Suprapubic skin (tissue), 4 donors: ENCODE measurements around the gene SLC35G2. TPM values are rescaled to one million over a fixed set of nuclear protein-coding genes. Genes with fewer than 3 reads are reported as not detected.
"Not testable (repeated sequence)": the region's sequence is repeated elsewhere in the genome, so short reads cannot be mapped to it uniquely, and the experiment has no call there.

Source experiments
- DNase-seq, 2 donors: peaks; one replicate each; pipeline ENCODE4 v3.0.0-alpha.2; 2019; ENCODE audit warnings: low spot score in 2 of 2
- H3K27ac ChIP-seq: fragments of 200-600 bp; sonication (generic); one replicate; pipeline ENCODE4 v1.5.1; 2019
- H3K27me3 ChIP-seq: fragments of 200-600 bp; sonication (generic); one replicate; pipeline ENCODE4 v1.5.1; 2019
- H3K36me3 ChIP-seq: fragments of 200-600 bp; sonication (generic); one replicate; pipeline ENCODE4 v1.5.1; 2019
- H3K4me1 ChIP-seq: fragments of 200-600 bp; sonication (generic); one replicate; pipeline ENCODE4 v1.5.1; 2019
- H3K4me3 ChIP-seq: fragments of 200-600 bp; sonication (generic); one replicate; pipeline ENCODE4 v1.5.1; 2019; ENCODE audit warnings: mild to moderate bottlenecking
- H3K9me3 ChIP-seq: fragments of 200-600 bp; sonication (generic); one replicate; pipeline ENCODE4 v1.5.1; 2019
- EP300 ChIP-seq: sonication (generic); formaldehyde crosslinking; IDR thresholded peaks from one replicate; pipeline ENCODE4 v1.6.1; 2017; ENCODE audit warnings: antibody characterized with exemption
- POLR2A ChIP-seq, 2 donors: fragments of 450-650 bp; IDR thresholded peaks; one replicate each; pipeline ENCODE4 v1.6.1; 2017; ENCODE audit warnings: antibody characterized with exemption in 2 of 2, mild to moderate bottlenecking in 2 of 2, moderate library complexity in 2 of 2
- POLR2AphosphoS5 ChIP-seq, 3 donors: sonication (generic); formaldehyde crosslinking; IDR thresholded peaks; one replicate each; pipeline ENCODE4 v1.6.1; 2017; ENCODE audit warnings: antibody characterized with exemption in 3 of 3
- WGBS: methylation state at CpG from one replicate; pipeline ENCODE4 v1.1.5; 2018; 5-methylcytosine and 5-hydroxymethylcytosine counted together
- total RNA-seq, 4 donors: library from RNA; depleted of rRNA; stranded (reverse); fragments of >200 nt; gene quantifications; one replicate each; pipeline ENCODE4 v1.1.0, GENCODE V29; 2016
- TF ChIP-seq, protein P1 (sequence below), 2 donors: fragments of 200-600 bp in 1 of 2; fragments of 450-650 bp in 1 of 2; sonication (generic) in 1 of 2; IDR thresholded peaks; one replicate each; pipeline ENCODE4 v1.5.1; 2016 to 2019; ENCODE audit warnings: antibody characterized with exemption in 2 of 2, mild to moderate bottlenecking in 1 of 2, moderate library complexity in 1 of 2

SLC35G2 gene
- total RNA-seq, 4 donors from 2014 or later, result 0.98 to 3.7 (median 1.1) TPM

DNA sequence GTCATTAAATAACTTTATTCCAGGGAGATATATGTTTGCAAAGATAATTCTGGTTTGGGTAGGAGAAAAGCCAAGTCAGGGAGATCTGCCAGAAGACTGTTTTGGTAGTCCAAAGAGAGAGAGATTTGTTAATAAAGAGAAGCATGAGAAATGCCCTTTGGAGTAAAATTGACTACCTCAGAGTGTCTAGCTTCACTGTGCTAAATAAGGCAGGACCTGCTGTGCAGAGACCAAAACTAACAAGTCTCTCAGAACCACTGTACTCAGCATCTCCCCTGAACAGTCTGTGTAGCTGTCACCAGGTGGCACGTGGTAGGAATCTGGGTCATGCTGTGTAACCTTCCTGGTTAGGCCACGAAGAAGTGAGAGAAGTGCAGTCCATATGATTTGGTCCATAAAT lies 31.6 kb upstream of the SLC35G2 start:
- no peaks in the 10 kb centered on the region for H3K9me3 ChIP-seq
- H3K27me3 ChIP-seq, result no peaks in the 10 kb centered on the region
- 35% methylated on average over 2 of the region's 2 CpGs for WGBS
- TF ChIP-seq, protein P1, sequence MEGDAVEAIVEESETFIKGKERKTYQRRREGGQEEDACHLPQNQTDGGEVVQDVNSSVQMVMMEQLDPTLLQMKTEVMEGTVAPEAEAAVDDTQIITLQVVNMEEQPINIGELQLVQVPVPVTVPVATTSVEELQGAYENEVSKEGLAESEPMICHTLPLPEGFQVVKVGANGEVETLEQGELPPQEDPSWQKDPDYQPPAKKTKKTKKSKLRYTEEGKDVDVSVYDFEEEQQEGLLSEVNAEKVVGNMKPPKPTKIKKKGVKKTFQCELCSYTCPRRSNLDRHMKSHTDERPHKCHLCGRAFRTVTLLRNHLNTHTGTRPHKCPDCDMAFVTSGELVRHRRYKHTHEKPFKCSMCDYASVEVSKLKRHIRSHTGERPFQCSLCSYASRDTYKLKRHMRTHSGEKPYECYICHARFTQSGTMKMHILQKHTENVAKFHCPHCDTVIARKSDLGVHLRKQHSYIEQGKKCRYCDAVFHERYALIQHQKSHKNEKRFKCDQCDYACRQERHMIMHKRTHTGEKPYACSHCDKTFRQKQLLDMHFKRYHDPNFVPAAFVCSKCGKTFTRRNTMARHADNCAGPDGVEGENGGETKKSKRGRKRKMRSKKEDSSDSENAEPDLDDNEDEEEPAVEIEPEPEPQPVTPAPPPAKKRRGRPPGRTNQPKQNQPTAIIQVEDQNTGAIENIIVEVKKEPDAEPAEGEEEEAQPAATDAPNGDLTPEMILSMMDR (IDR thresholded peaks at IDR 0.05), result no peak
- TF ChIP-seq EP300 (no peak), POLR2AphosphoS5 (IDR thresholded peaks at IDR 0.05) (no peak), POLR2A (IDR thresholded peaks at IDR 0.05) (no peak)
- no peak for DNase-seq
- H3K4me3 ChIP-seq, result no peak overlapping the region
- H3K27ac ChIP-seq, result no peak overlapping the region
- peaks cover 17% of the 10 kb centered on the region for H3K4me1 ChIP-seq
- H3K36me3 ChIP-seq, result no peaks in the 10 kb centered on the region

- WGBS, result 64% methylated on average over 1 of the region's 1 CpG
- DNase-seq, result no peak
- no peaks in the 10 kb centered on the region for H3K27me3 ChIP-seq
- no peak overlapping the region for H3K4me3 ChIP-seq
- H3K36me3 ChIP-seq, result no peaks in the 10 kb centered on the region
- H3K9me3 ChIP-seq, result no peaks in the 10 kb centered on the region
- peaks cover 17% of the 10 kb centered on the region for H3K4me1 ChIP-seq
- H3K27ac ChIP-seq, result no peak overlapping the region
- TF ChIP-seq POLR2A (IDR thresholded peaks at IDR 0.05), result no peak
- TF ChIP-seq EP300, result no peak
- no peak for TF ChIP-seq POLR2AphosphoS5 (IDR thresholded peaks at IDR 0.05)
- TF ChIP-seq, protein P1 (IDR thresholded peaks at IDR 0.05), result no peak
These were observed 30.8 kb upstream of the SLC35G2 start for GRCh38 chr3:136788154-136788553.

DNA sequence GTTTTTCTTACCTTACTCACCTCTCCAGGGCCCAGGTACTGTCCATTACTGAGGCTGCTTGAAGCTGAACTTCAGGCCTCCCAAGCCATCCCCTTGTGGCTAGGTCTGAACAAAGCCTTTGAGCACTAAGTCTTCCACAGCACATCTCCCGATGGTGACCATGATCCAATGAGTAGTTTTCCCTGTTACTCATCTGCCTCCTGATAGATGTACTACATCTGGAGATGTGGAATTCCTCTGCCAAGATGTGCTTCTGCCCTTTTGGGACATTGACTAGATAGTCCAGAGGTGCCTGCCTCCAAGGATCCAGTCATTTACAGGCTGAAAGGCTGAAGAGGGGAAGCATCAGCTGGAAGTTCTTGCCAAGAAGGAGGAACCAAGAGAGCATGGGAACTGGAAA lies 28.9 kb upstream of the SLC35G2 start:
- Histone ChIP-seq H3K27ac (no peak overlapping the region), H3K9me3 (no peaks in the 10 kb centered on the region), H3K27me3 (no peaks in the 10 kb centered on the region), H3K4me3 (no peak overlapping the region), H3K4me1 (peaks cover 17% of the 10 kb centered on the region), H3K36me3 (no peaks in the 10 kb centered on the region)
- 88% methylated on average over 1 of the region's 1 CpG for WGBS
- TF ChIP-seq, protein P1 (IDR thresholded peaks at IDR 0.05), result no peak
- TF ChIP-seq POLR2AphosphoS5 (IDR thresholded peaks at IDR 0.05), result no peak
- no peak for TF ChIP-seq POLR2A (IDR thresholded peaks at IDR 0.05)
- no peak for TF ChIP-seq EP300
- DNase-seq, result no peak

DNA sequence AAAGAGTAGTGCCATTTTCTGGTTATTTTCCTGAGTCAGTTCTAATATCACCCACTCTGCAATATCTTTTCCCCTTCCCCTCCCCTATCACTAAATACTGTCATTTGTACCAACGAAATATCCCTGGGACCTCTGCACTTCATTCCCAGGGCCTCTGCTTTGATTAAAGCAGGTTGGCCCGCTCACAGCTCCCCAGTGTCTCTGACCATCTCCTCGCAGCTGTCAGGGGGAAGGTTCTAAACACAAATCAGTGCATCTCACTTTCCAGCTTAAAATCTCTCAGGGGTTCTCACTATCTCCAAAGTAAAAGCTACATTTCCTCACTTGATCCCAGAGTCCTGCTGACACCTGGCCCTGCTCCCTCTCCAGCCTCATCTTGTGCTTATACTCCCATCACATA lies 28.1 kb upstream of the SLC35G2 start:
- no peaks in the 10 kb centered on the region for H3K27me3 ChIP-seq
- no peak overlapping the region for H3K4me3 ChIP-seq
- no peaks in the 10 kb centered on the region for H3K36me3 ChIP-seq
- TF ChIP-seq POLR2AphosphoS5 (IDR thresholded peaks at IDR 0.05), result no peak
- DNase-seq, result no peak
- no peak overlapping the region for H3K27ac ChIP-seq
- H3K4me1 ChIP-seq, result peaks cover 17% of the 10 kb centered on the region
- H3K9me3 ChIP-seq, result no peaks in the 10 kb centered on the region
- 96% methylated on average over 3 of the region's 3 CpGs for WGBS

DNA sequence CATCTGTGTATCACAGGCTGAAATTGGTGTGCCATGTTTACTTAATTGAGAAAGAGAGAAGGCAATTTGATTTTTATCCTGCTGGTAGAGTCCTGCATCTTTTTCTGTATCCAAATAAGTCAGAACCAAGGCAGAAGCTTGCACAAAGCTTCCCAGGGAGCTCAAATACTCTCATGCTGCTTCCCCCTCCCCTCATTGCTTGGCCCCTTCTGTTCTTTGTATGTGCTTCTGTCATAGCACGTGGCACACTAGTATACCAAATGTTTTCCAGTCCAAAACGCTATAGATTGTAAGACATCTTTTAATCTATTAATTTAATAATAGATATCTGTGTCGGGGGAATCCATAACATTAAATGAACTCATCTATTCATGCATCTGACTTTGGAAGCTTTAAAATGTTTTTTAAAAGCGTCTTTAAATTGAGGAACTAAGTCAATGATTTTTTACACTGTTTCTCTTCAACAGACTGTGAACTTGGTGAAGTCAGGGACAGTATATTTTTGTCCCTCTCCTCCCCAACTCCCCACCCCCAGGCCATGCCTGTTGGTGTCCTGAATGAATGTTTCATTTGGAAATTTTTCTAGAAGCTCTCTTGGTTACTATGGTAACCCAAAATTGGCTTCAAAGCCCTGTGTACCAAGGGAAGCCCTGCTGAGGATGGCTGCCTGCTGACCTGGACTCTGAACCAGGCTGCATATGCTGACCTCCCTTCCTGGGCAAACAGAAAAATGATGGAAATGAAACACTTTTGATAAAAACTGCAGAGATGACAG lies 26.2 kb upstream of the SLC35G2 start:
- no peaks in the 10 kb centered on the region for H3K27me3 ChIP-seq
- H3K4me1 ChIP-seq, result no peaks in the 10 kb centered on the region
- TF ChIP-seq, protein P1 (IDR thresholded peaks at IDR 0.05), result no peak
- TF ChIP-seq EP300 (no peak), POLR2AphosphoS5 (IDR thresholded peaks at IDR 0.05) (no peak), POLR2A (IDR thresholded peaks at IDR 0.05) (no peak)
- DNase-seq, result no peak
- 59% methylated on average over 4 of the region's 4 CpGs for WGBS
- H3K4me3 ChIP-seq, result no peak overlapping the region
- no peaks in the 10 kb centered on the region for H3K36me3 ChIP-seq
- H3K9me3 ChIP-seq, result no peaks in the 10 kb centered on the region
- H3K27ac ChIP-seq, result no peak overlapping the region

- not testable (repeated sequence) for H3K9me3 ChIP-seq, H3K36me3 ChIP-seq, H3K4me1 ChIP-seq, DNase-seq, H3K27me3 ChIP-seq, H3K27ac ChIP-seq, H3K4me3 ChIP-seq
- WGBS, result 98% methylated on average over 10 of the region's 10 CpGs
These were observed 17.8 kb upstream of the SLC35G2 start for GRCh38 chr3:136801146-136801545.
